ENCODE measurements around the gene KRTAP10-5.
A peak's percentile ranks its signal among the peaks of the same experiment; 100 is the strongest.
"Not testable (repeated sequence)": the region's sequence is repeated elsewhere in the genome, so short reads cannot be mapped to it uniquely, and the experiment has no call there.

The KRTAP10-5 gene

DNA sequence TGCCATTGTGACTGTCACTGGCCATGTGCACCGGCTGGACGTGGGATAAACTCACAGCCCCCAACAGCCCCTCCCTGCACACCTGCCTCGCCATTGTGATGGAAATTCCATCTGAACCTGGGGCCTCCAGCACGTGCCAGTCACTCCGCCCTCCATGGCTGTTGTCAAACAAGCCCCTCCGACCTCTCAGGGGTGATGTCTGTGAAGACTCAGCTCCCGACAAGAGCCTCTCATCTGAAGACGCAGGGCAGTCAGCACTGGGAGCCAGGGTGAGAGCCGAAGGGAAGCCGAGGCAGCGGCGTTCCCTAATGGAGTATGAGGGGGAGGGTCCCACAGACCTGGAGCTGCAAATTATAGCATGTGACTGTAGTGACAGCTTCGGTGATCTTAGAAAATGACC, 27.7 kb downstream of the KRTAP10-5 start:
- no peaks in the 10 kb centered on the region for H3K9me3 ChIP-seq (ENCODE audit: insufficient read depth, low read length)
- H3K4me3 ChIP-seq (ENCODE audit: insufficient read length, low read depth), result no peak overlapping the region
- TF ChIP-seq SUZ12 (IDR thresholded peaks at IDR 0.05; ENCODE audit: extremely low read depth, insufficient read depth, insufficient read length) (no peak), ZNF274 (IDR thresholded peaks at IDR 0.05; ENCODE audit: low read depth, low read length) (no peak), YY1 (IDR thresholded peaks at IDR 0.05; ENCODE audit: insufficient read depth, insufficient read length) (no peak)
- no peak for DNase-seq (ENCODE audit: low read depth, low spot score)
- H3K4me1 ChIP-seq (ENCODE audit: insufficient read depth, insufficient read length), result peaks cover 30% of the 10 kb centered on the region
- no peaks in the 10 kb centered on the region for H3K36me3 ChIP-seq (ENCODE audit: insufficient read depth, insufficient read length, low read length)
- no peak overlapping the region for H3K9ac ChIP-seq (ENCODE audit: insufficient read length, low read depth)
- no peaks in the 10 kb centered on the region for H3K27me3 ChIP-seq (ENCODE audit: insufficient read depth, insufficient read length)

DNA sequence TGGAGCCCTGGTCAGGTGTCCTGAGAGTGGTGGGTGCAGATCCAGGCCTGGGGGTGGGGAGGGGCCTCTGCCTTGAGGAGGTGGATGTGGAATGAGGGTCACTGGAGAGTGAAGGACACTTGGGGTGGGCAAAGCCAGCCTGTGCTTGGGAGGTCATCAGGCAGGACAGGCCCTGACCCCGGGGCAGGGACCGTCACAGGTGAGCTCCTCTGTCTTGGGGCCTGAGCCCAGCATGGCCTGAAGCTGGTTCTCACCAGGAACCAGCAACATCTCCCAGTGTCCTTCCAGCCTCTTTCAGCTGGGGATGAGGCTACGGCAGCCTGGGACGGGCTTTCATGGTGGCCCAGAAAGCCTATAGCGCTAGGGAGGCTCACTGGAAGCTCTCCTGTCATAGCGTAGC, 28.3 kb downstream of the KRTAP10-5 start:
- Histone ChIP-seq H3K9me3 (ENCODE audit: insufficient read depth, low read length) (no peaks in the 10 kb centered on the region), H3K36me3 (ENCODE audit: insufficient read depth, insufficient read length, low read length) (no peaks in the 10 kb centered on the region), H3K4me1 (ENCODE audit: insufficient read depth, insufficient read length) (peaks cover 27% of the 10 kb centered on the region), H3K9ac (ENCODE audit: insufficient read length, low read depth) (no peak overlapping the region), H3K27me3 (ENCODE audit: insufficient read depth, insufficient read length) (no peaks in the 10 kb centered on the region), H3K4me3 (ENCODE audit: insufficient read length, low read depth) (no peak overlapping the region)
- TF ChIP-seq YY1 (IDR thresholded peaks at IDR 0.05; ENCODE audit: insufficient read depth, insufficient read length) (no peak), SUZ12 (IDR thresholded peaks at IDR 0.05; ENCODE audit: extremely low read depth, insufficient read depth, insufficient read length) (no peak), ZNF274 (IDR thresholded peaks at IDR 0.05; ENCODE audit: low read depth, low read length) (no peak)
- no peak for DNase-seq (ENCODE audit: low read depth, low spot score)

DNA sequence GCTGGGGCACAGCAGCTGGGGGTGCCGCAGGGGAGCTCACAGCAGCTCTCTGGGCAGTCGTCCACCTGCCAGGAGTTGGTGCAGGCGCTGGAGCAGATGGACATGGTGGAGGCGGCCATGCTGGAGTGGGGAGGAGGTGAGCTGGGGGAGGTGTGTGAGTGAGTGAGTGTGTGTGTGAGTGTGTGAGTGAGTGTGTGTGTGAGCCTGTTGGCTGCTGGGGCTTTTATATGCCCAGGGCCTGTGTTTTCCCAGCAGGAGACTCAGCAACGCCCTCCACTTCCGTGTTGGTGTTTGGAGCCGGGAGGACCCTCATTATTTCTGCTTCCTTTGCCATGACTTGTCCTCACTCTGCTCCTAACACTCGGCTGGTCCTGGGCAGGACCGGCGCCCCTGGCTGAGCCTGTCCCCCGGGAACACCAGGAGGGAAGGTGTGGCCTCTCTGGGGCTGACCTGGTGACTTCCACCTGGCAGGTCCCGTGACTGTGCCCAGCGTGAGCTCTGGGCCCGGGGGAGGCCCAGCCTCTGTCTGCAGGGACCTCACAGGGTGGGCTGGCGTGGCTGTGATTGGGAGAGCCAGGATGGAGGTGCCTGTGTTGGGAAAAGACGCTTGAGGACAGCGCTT, 29.0 kb downstream of the KRTAP10-5 start, which contains the start of gene KRTAP10-2:
KRTAP10-2 (minus strand) TSS at position 166 of the 622 bp plus-strand sequence; CDS start at position 119, 47 bp downstream.
- no peaks in the 10 kb centered on the region for H3K27me3 ChIP-seq (ENCODE audit: insufficient read depth, insufficient read length)
- no peak for DNase-seq (ENCODE audit: low read depth, low spot score)
- no peaks in the 10 kb centered on the region for H3K36me3 ChIP-seq (ENCODE audit: insufficient read depth, insufficient read length, low read length)
- TF ChIP-seq YY1 (IDR thresholded peaks at IDR 0.05; ENCODE audit: insufficient read depth, insufficient read length), result no peak
- no peak for TF ChIP-seq SUZ12 (IDR thresholded peaks at IDR 0.05; ENCODE audit: extremely low read depth, insufficient read depth, insufficient read length)
- H3K4me3 ChIP-seq (ENCODE audit: insufficient read length, low read depth), result no peak within 1 kb of the TSS
- no peak within 1 kb of the TSS for H3K9ac ChIP-seq (ENCODE audit: insufficient read length, low read depth)
- peaks cover 5% of the 10 kb centered on the region; the same call in 1 of the 2 replicates for H3K9me3 ChIP-seq (ENCODE audit: insufficient read depth, low read length)
- H3K4me1 ChIP-seq (ENCODE audit: insufficient read depth, insufficient read length), result peaks cover 27% of the 10 kb centered on the region

DNA sequence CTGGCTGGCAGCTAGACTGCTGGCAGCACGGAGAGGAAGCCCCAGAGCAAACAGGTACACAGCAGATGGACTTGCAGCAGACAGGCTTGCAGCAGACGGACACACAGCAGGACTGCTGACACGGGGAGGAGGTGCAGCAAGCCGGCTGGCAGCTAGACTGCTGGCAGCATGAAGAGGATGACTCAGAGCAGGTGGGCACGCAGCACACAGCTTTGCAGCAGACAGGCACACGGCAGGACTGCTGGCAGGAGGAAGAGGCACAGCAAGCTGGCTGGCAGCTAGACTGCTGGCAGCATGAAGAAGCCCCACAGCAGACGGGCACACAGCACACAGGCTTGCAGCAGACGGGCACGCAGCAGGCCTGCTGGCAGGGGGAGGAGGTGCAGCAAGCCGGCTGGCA, 29.6 kb downstream of the KRTAP10-5 start:
- Histone ChIP-seq H3K4me1 (ENCODE audit: insufficient read depth, insufficient read length) (peaks cover 27% of the 10 kb centered on the region), H3K27me3 (ENCODE audit: insufficient read depth, insufficient read length) (no peaks in the 10 kb centered on the region), H3K36me3 (ENCODE audit: insufficient read depth, insufficient read length, low read length) (no peaks in the 10 kb centered on the region), H3K9me3 (ENCODE audit: insufficient read depth, low read length) (peaks cover 11% of the 10 kb centered on the region), H3K4me3 (ENCODE audit: insufficient read length, low read depth) (no peak overlapping the region), H3K9ac (ENCODE audit: insufficient read length, low read depth) (no peak overlapping the region)
- TF ChIP-seq YY1 (IDR thresholded peaks at IDR 0.05; ENCODE audit: insufficient read depth, insufficient read length), result no peak
- TF ChIP-seq SUZ12 (IDR thresholded peaks at IDR 0.05; ENCODE audit: extremely low read depth, insufficient read depth, insufficient read length), result no peak
- no peak for DNase-seq (ENCODE audit: low read depth, low spot score)

DNA sequence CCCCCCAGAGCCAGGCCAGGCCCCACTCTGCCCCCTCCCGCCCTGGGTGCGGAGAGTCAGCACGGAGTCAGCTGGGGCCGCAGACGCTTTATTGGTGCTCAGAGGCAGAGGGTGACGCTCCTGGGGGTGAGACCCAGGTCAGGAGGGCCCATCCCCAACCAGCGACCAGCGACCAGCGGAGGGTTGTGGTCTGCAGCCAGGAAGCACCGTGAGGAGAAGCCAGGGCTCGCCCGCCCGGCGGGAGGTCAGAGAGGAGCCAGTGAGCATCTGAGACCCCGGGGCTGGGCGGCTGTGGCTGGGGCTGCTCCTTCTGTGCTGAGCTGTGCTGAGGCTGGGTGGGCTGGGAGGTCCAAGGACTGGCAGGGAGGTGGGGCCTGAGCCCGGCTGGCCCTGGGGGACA, 30.1 kb downstream of the KRTAP10-5 start:
- Histone ChIP-seq H3K9me3 (ENCODE audit: insufficient read depth, low read length) (peaks cover 16% of the 10 kb centered on the region), H3K4me1 (ENCODE audit: insufficient read depth, insufficient read length) (peaks cover 27% of the 10 kb centered on the region)
- not testable (repeated sequence) for H3K4me3 ChIP-seq (ENCODE audit: insufficient read length, low read depth); H3K27me3 ChIP-seq (ENCODE audit: insufficient read depth, insufficient read length); DNase-seq (ENCODE audit: low read depth, low spot score); H3K9ac ChIP-seq (ENCODE audit: insufficient read length, low read depth); H3K36me3 ChIP-seq (ENCODE audit: insufficient read depth, insufficient read length, low read length)

DNA sequence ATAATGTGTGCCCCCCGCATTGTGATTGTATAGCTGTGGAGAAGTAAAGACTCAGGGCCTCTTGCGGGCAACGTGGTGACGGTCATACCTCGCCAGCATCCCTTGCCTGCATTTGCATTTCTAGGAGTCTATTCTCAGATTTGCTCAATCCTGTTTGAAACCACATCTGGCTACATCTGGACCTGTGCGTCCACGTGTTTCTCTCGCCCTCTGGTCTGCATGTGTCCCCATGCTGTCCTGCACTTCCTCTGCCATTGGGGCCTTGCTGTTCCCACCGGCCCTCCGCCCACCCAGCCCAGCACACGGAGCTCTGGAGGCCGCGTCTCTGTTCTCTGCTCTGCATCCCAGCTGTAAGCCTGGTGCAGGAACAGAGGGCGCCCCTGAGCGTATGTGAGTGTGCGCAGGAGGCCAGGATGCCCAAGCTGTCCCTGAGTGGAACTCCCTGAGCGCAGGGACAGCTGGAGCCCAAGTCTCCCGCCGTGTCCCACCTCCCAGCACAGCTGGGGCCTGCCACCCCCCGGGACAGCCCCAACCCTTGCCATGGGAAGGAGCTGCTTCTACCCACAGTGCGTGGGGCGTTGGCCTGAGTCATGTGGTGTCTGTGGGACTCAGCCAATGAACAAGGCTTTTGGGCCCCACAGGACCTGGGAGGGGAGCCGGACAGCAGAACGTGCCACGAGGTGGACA, 30.7 kb downstream of the KRTAP10-5 start:
- H3K4me3 ChIP-seq (ENCODE audit: insufficient read length, low read depth), result no peak overlapping the region
- H3K4me1 ChIP-seq (ENCODE audit: insufficient read depth, insufficient read length), result peaks cover 27% of the 10 kb centered on the region
- no peak for DNase-seq (ENCODE audit: low read depth, low spot score)

DNA sequence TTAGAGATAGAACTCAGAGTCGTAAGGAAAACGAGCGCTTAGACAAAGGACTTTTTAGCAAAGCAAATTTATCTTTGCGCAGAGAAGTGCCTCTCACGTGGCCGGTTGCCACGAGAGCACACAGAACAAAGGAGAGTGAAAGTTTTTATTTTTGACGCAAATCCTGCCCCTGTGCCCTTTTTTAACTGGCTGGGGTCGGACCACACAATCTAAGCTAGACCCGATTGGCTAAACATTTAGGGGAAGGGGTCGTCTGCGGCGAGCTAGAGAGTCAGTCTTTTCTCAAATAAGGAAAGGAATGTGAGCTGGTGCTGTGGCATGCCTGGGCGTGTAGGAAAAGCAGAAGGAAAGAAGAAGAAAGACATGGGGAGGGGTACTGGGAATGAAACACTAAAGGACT, 31.5 kb downstream of the KRTAP10-5 start:
- H3K36me3 ChIP-seq (ENCODE audit: insufficient read depth, insufficient read length, low read length), result no peaks in the 10 kb centered on the region
- TF ChIP-seq YY1 (IDR thresholded peaks at IDR 0.05; ENCODE audit: insufficient read depth, insufficient read length) (no peak), ZNF274 (IDR thresholded peaks at IDR 0.05; ENCODE audit: low read depth, low read length) (no peak), SUZ12 (IDR thresholded peaks at IDR 0.05; ENCODE audit: extremely low read depth, insufficient read depth, insufficient read length) (no peak)
- H3K4me1 ChIP-seq (ENCODE audit: insufficient read depth, insufficient read length), result peaks cover 27% of the 10 kb centered on the region
- no peak overlapping the region for H3K9ac ChIP-seq (ENCODE audit: insufficient read length, low read depth)
- peaks cover 16% of the 10 kb centered on the region for H3K9me3 ChIP-seq (ENCODE audit: insufficient read depth, low read length)
- no peak overlapping the region for H3K4me3 ChIP-seq (ENCODE audit: insufficient read length, low read depth)
- H3K27me3 ChIP-seq (ENCODE audit: insufficient read depth, insufficient read length), result no peaks in the 10 kb centered on the region
- peak; percentile 25 for DNase-seq (ENCODE audit: low read depth, low spot score)

More for the DNA sequence above, 30.7 kb downstream of the KRTAP10-5 start:
- peaks cover 16% of the 10 kb centered on the region for H3K9me3 ChIP-seq (ENCODE audit: insufficient read depth, low read length)
- TF ChIP-seq YY1 (IDR thresholded peaks at IDR 0.05; ENCODE audit: insufficient read depth, insufficient read length) (no peak), SUZ12 (IDR thresholded peaks at IDR 0.05; ENCODE audit: extremely low read depth, insufficient read depth, insufficient read length) (no peak), ZNF274 (IDR thresholded peaks at IDR 0.05; ENCODE audit: low read depth, low read length) (no peak)
- no peaks in the 10 kb centered on the region for H3K27me3 ChIP-seq (ENCODE audit: insufficient read depth, insufficient read length)
- no peak overlapping the region for H3K9ac ChIP-seq (ENCODE audit: insufficient read length, low read depth)
- no peaks in the 10 kb centered on the region for H3K36me3 ChIP-seq (ENCODE audit: insufficient read depth, insufficient read length, low read length)
